Measurements from ENCODE around the gene UQCC5. TPM values are rescaled to one million over a fixed set of nuclear protein-coding genes. Genes with fewer than 3 reads are reported as not detected.

Gene UQCC5
- total RNA-seq, 1 experiment from 2014 or later = 45.8 TPM

GRCh38 chr3:52529376-52530333 is 6.8 kb upstream of the UQCC5 start:
- Histone ChIP-seq H2AFZ (ENCODE audit: low read length) (no peak overlapping the region), H3T11ph (ENCODE audit: low read length) (no peak overlapping the region), H2BK20ac (ENCODE audit: low read depth, low read length, poor library complexity, severe bottlenecking) (no peak overlapping the region), H3K14ac (ENCODE audit: insufficient read depth, low read length) (no peak overlapping the region), H3K9ac (ENCODE audit: extremely low read depth, insufficient read length, low read length) (no peak overlapping the region), H2AK5ac (ENCODE audit: insufficient read length, low read length) (no peak overlapping the region), H2BK15ac (ENCODE audit: low read depth, low read length) (no peak overlapping the region), H3K56ac (ENCODE audit: insufficient read length, low read depth, low read length) (no peak overlapping the region), H3K4ac (ENCODE audit: low read depth, low read length) (no peak overlapping the region), H4K20me1 (ENCODE audit: control insufficient read depth, insufficient read depth, insufficient read length) (no peaks in the 10 kb centered on the region), H4K8ac (replicated peaks; ENCODE audit: insufficient read length, low read depth, low read length) (no peak overlapping the region), H3K4me2 (ENCODE audit: insufficient read depth, insufficient read length, low read length) (no peak overlapping the region), H3K23ac (ENCODE audit: insufficient read length, low read depth, low read length) (no peak overlapping the region), H4K91ac (ENCODE audit: insufficient read length, low read depth, low read length) (no peak overlapping the region), H3K4me1 (ENCODE audit: insufficient read depth, low read length) (no peaks in the 10 kb centered on the region), H3K79me1 (ENCODE audit: insufficient read depth, low read depth, low read length, poor library complexity, severe bottlenecking) (no peaks in the 10 kb centered on the region), H3K27me3 (ENCODE audit: insufficient read depth, low read length) (no peaks in the 10 kb centered on the region), H2BK12ac (ENCODE audit: insufficient read length, low read depth, low read length) (no peak overlapping the region), H4K5ac (ENCODE audit: insufficient read length, low read depth, low read length) (no peak overlapping the region), H3K23me2 (ENCODE audit: insufficient read length, low read depth, low read length, poor library complexity, severe bottlenecking) (peaks cover 14% of the 10 kb centered on the region), H2BK120ac (ENCODE audit: low read depth, low read length, poor library complexity, severe bottlenecking) (no peak overlapping the region), H3K9me3 (ENCODE audit: control insufficient read depth, low read depth, low read length) (no peaks in the 10 kb centered on the region), H3K27ac (ENCODE audit: insufficient read length, low read depth, low read length) (no peak overlapping the region), H3K18ac (ENCODE audit: insufficient read length, low read depth, low read length) (no peak overlapping the region), H2BK5ac (ENCODE audit: insufficient read length, low read length) (no peak overlapping the region), H3K79me2 (ENCODE audit: insufficient read depth, low read length) (peaks cover 2% of the 10 kb centered on the region; the same call in 1 of the 2 replicates)
- no CpG with 5 or more reads among the region's 12 CpGs for WGBS (ENCODE audit: extremely low coverage, insufficient read length, low lambda C conversion rate)
- peaks cover 19 to 52% (median 50%) of the 10 kb centered on the region in 3 experiments; a peak in 6 of 7 replicates for H3K36me3 Mint-ChIP-seq (ENCODE audit: insufficient read depth in 1 of 3, low read depth in 3 of 3)
- peak overlapping the region; percentile 65 to 87 (median 70); a peak in 4 of 7 replicates for H3K27ac Mint-ChIP-seq
- no peaks in the 10 kb centered on the region for H3K27me3 Mint-ChIP-seq (ENCODE audit: low read depth)
- H3K4me3 Mint-ChIP-seq = peak overlapping the region in 1 of 2 experiments; percentile 46; a peak in 1 of 5 replicates
- no peaks in the 10 kb centered on the region for H3K9me3 Mint-ChIP-seq
- TF ChIP-seq CTCF (conservative IDR thresholded peaks at IDR 0.05) = no peak
- DNase-seq = no peak
- H3K4me1 Mint-ChIP-seq = peaks cover 12 to 15% of the 10 kb centered on the region in 2 experiments

All from H9 (cell line).